GM12874 (cell line): ENCODE results near the gene SLC22A13.

Experiments used
- CTCF ChIP-seq: IDR thresholded peaks from 2 replicates; pipeline ENCODE4 v1.5.1; 2011; ENCODE audit warnings: low read depth, mild to moderate bottlenecking, control low read depth, low read length, moderate library complexity; ENCODE audit not compliant: insufficient read depth

SLC22A13 gene

GRCh38 chr3:38265604-38266307 lies at the start of gene SLC22A13:
SLC22A13 (plus strand) TSS chr3:38265812; CDS start chr3:38265861, 49 bp downstream.
- TF ChIP-seq CTCF, result no peak

- no peak for TF ChIP-seq CTCF
Observed at GRCh38 chr3:38219609-38220197, 45.9 kb upstream of the SLC22A13 start.

- TF ChIP-seq CTCF, result no peak
Observed at GRCh38 chr3:38221005-38221404, 44.6 kb upstream of the SLC22A13 start.

GRCh38 chr3:38222032-38222634 lies 43.5 kb upstream of the SLC22A13 start:
- no peak for TF ChIP-seq CTCF

GRCh38 chr3:38224357-38224756 lies 41.3 kb upstream of the SLC22A13 start:
- TF ChIP-seq CTCF, result no peak

GRCh38 chr3:38226273-38226672 lies 39.3 kb upstream of the SLC22A13 start:
- no peak for TF ChIP-seq CTCF

- TF ChIP-seq CTCF, result no peak
Observed at GRCh38 chr3:38227989-38228388, 37.6 kb upstream of the SLC22A13 start.
